Stomach (tissue), 19 donors: Measurements from ENCODE around the gene COX7A1. TPM values are rescaled to one million over a fixed set of nuclear protein-coding genes. Genes with fewer than 3 reads are reported as not detected.

Source experiments
- DNase-seq, 2 donors: peaks; one replicate each; pipeline versions ENCODE4 v3.0.0 to v3.0.0-alpha.2; 2013 to 2019
- H3K27ac ChIP-seq, 5 donors: fragments of 200-600 bp in 4 of 5; sonication (generic) in 4 of 5; one replicate each; pipeline ENCODE4 v1.5.1; 2013 to 2019; ENCODE audit warnings: mild to moderate bottlenecking in 1 of 5, moderate library complexity in 1 of 5
- H3K27me3 ChIP-seq, 3 donors: fragments of 200-600 bp; sonication (generic); one replicate each; pipeline ENCODE4 v1.5.1; 2017 to 2019; ENCODE audit warnings: mixed run types in 1 of 3
- H3K36me3 ChIP-seq, 4 donors: fragments of 200-600 bp; sonication (generic); 1 replicate in 3 of 4; 2 replicates in 1 of 4; pipeline ENCODE4 v1.5.1; 2016 to 2019
- H3K4me1 ChIP-seq, 4 donors: fragments of 200-600 bp; sonication (generic); one replicate each; pipeline ENCODE4 v1.5.1; 2016 to 2019
- H3K4me3 ChIP-seq, 4 donors: fragments of 200-600 bp; sonication (generic) in 3 of 4; one replicate each; pipeline ENCODE4 v1.5.1; 2016 to 2019; ENCODE audit warnings: mild to moderate bottlenecking in 1 of 4
- H3K9me3 ChIP-seq, 4 donors: fragments of 200-600 bp; sonication (generic); one replicate each; pipeline ENCODE4 v1.5.1; 2016 to 2019
- CTCF ChIP-seq, 7 experiments: fragments of 450-650 bp in 4 of 7; fragments of 200-600 bp in 3 of 7; sonication (generic) in 3 of 7; IDR thresholded peaks; one replicate each; pipeline ENCODE4 v1.5.1; 2016 to 2019; ENCODE audit warnings: antibody characterized with exemption in 7 of 7, control low read depth in 2 of 7, mild to moderate bottlenecking in 1 of 7
- EP300 ChIP-seq: sonication (generic); formaldehyde crosslinking; IDR thresholded peaks from one replicate; pipeline ENCODE4 v1.6.1; 2017; ENCODE audit warnings: antibody characterized with exemption
- POLR2A ChIP-seq, 4 donors: fragments of 450-650 bp; IDR thresholded peaks; one replicate each; pipeline ENCODE4 v1.6.1; 2016; ENCODE audit warnings: antibody characterized with exemption in 4 of 4, control low read depth in 2 of 4, mild to moderate bottlenecking in 1 of 4, moderate library complexity in 1 of 4
- POLR2AphosphoS5 ChIP-seq, 3 donors: sonication (generic); formaldehyde crosslinking; IDR thresholded peaks; one replicate each; pipeline ENCODE4 v1.6.1; 2016; ENCODE audit warnings: antibody characterized with exemption in 3 of 3
- WGBS, 5 donors: extraction: QIAGEN DNeasy Blood & Tissue Kit in 3 of 5; methylation state at CpG; one replicate each; pipeline versions ENCODE4 v1.1.5 to v1.1.7; 2013 to 2018; 5-methylcytosine and 5-hydroxymethylcytosine counted together
- intact Hi-C: fragments of 100-400 bp; cut with DNase I; formaldehyde crosslinking; loops from one replicate; pipeline ENCODE4 v1.15.1; 2023; ENCODE audit warnings: low total_unique reads
- long read RNA-seq, 10 donors: transcript quantifications; one replicate each; lab custom pipeline, GENCODE V29; 2026
- polyA plus RNA-seq, 3 donors: library from polyadenylated mRNA; stranded (reverse); fragments of 200-250 nt; gene quantifications; one replicate each; pipeline ENCODE4 v1.2.3, GENCODE V29; 2013
- total RNA-seq, 5 donors: library from RNA; depleted of rRNA; stranded (reverse); fragments of >200 nt; gene quantifications; one replicate each; pipeline versions ENCODE4 v1.1.0 to v1.2.3, GENCODE V29; 2014 to 2016
- donor health status: healthy with polysubstance abuse.
- donor health status: Bipolar disorder and iron deficiency.
- donor health status: healthy.

The COX7A1 gene
- total RNA-seq (10 to 100 TPM in 2 of 5 donors, 1 to 10 TPM in 2, not detected in 1; 4.0 to 21.0 (median 10.4) TPM), polyA plus RNA-seq (10 to 100 TPM; 31.9 to 43.4 (median 32.7) TPM)
- long read RNA-seq, donor 1, transcript COX7A1-201 (4 exons, 762 nt), result major isoform, 13 of 13 reads
- long read RNA-seq, donor 1, partial matches to known transcripts, result 0 of 13 reads
- long read RNA-seq, donor 1, other reads (novel, unspliced or antisense), result 0 of 13 reads
- long read RNA-seq, donor 2, transcript COX7A1-201 (4 exons, 762 nt), result major isoform, 11 of 11 reads
- long read RNA-seq, donor 2, partial matches to known transcripts, result 0 of 11 reads
- long read RNA-seq, donor 2, other reads (novel, unspliced or antisense), result 0 of 11 reads
- long read RNA-seq, donor 3, transcript COX7A1-201 (4 exons, 762 nt), result major isoform, 7 of 7 reads
- long read RNA-seq, donor 3, partial matches to known transcripts, result 0 of 7 reads
- long read RNA-seq, donor 3, other reads (novel, unspliced or antisense), result 0 of 7 reads
- long read RNA-seq, donor 4, partial matches to known transcripts, result 0 of 2 reads
- long read RNA-seq, donor 4, other reads (novel, unspliced or antisense), result 0 of 2 reads
- long read RNA-seq, donor 5, transcript COX7A1-201 (4 exons, 762 nt), result major isoform, 23 of 23 reads
- long read RNA-seq, donor 5, partial matches to known transcripts, result 0 of 23 reads
- long read RNA-seq, donor 5, other reads (novel, unspliced or antisense), result 0 of 23 reads
- long read RNA-seq, donor 6, transcript COX7A1-201 (4 exons, 762 nt), result major isoform, 30 of 32 reads
- long read RNA-seq, donor 6, partial matches to known transcripts, result 0 of 32 reads
- long read RNA-seq, donor 6, other reads (novel, unspliced or antisense), result 0 of 32 reads
- long read RNA-seq, donor 7, transcript COX7A1-201 (4 exons, 762 nt), result major isoform, 23 of 23 reads
- long read RNA-seq, donor 7, partial matches to known transcripts, result 0 of 23 reads
- long read RNA-seq, donor 7, other reads (novel, unspliced or antisense), result 0 of 23 reads
- long read RNA-seq, donor 8, transcript COX7A1-201 (4 exons, 762 nt), result major isoform, 24 of 25 reads
- long read RNA-seq, donor 8, partial matches to known transcripts, result 0 of 25 reads
- long read RNA-seq, donor 8, other reads (novel, unspliced or antisense), result 0 of 25 reads
- long read RNA-seq, donor 9, transcript COX7A1-201 (4 exons, 762 nt), result major isoform, 18 of 20 reads
- long read RNA-seq, donor 9, partial matches to known transcripts, result 0 of 20 reads
- long read RNA-seq, donor 9, other reads (novel, unspliced or antisense), result 0 of 20 reads
- long read RNA-seq, donor 10, partial matches to known transcripts, result 0 of 3 reads
- long read RNA-seq, donor 10, other reads (novel, unspliced or antisense), result 0 of 3 reads

- intact Hi-C loops, result no loop called here
- H3K27me3 ChIP-seq, result no peaks in the 10 kb centered on the region
- H3K4me3 ChIP-seq, result peak within 1 kb of the TSS; percentile 45 to 57 (median 52)
- H3K4me1 ChIP-seq, result peaks cover 0 to 24% (median 18%) of the 10 kb centered on the region in 4 donors
- H3K27ac ChIP-seq, result peak within 1 kb of the TSS; percentile 49 to 95 (median 91)
- H3K36me3 ChIP-seq, result peaks cover 31 to 49% (median 43%) of the 10 kb centered on the region in 4 donors
- peak; percentile 45 to 82 (median 50) for TF ChIP-seq POLR2AphosphoS5 (IDR thresholded peaks at IDR 0.05)
- TF ChIP-seq CTCF (IDR thresholded peaks at IDR 0.05), result no peak
- DNase-seq, result peak in 1 of 2 donors; percentile 80
- H3K9me3 ChIP-seq, result no peaks in the 10 kb centered on the region
- WGBS, 5 donors, result 30 to 74% (median 65%) methylated on average over 37 to 40 of the region's 40 CpGs
These were observed at the start of gene COX7A1 for GRCh38 chr19:36152352-36153091. TSS of gene COX7A1 (minus strand) at chr19:36152447. CDS start at chr19:36152407, 40 bp downstream.

GRCh38 chr19:36201684-36202083, 49.4 kb upstream of the COX7A1 start:
- TF ChIP-seq EP300 (no peak), CTCF (IDR thresholded peaks at IDR 0.05) (no peak), POLR2A (IDR thresholded peaks at IDR 0.05) (no peak), POLR2AphosphoS5 (IDR thresholded peaks at IDR 0.05) (no peak)
- H3K9me3 ChIP-seq, result no peaks in the 10 kb centered on the region
- WGBS, 5 donors, result 92 to 95% (median 94%) methylated on average over 4 to 6 of the region's 6 CpGs
- no peaks in the 10 kb centered on the region for H3K27me3 ChIP-seq
- no peak for DNase-seq
- H3K27ac ChIP-seq, result no peak overlapping the region
- intact Hi-C loops, result no loop called here
- H3K36me3 ChIP-seq, result peaks cover 4 to 73% (median 39%) of the 10 kb centered on the region in 4 donors
- no peak overlapping the region for H3K4me3 ChIP-seq
- H3K4me1 ChIP-seq, result no peaks in the 10 kb centered on the region

- 77 to 90% (median 80%) methylated on average over 2 of the region's 2 CpGs for WGBS, 5 donors
- intact Hi-C loops, result no loop called here
These were observed 45.9 kb upstream of the COX7A1 start for GRCh38 chr19:36198119-36198518.

More at GRCh38 chr19:36198119-36198518, 45.9 kb upstream of the COX7A1 start:
- Histone ChIP-seq H3K36me3 (peaks cover 8 to 71% (median 49%) of the 10 kb centered on the region in 4 donors), H3K4me3 (no peak overlapping the region), H3K9me3 (no peaks in the 10 kb centered on the region), H3K4me1 (no peaks in the 10 kb centered on the region), H3K27me3 (no peaks in the 10 kb centered on the region), H3K27ac (no peak overlapping the region)
- DNase-seq, result no peak
- TF ChIP-seq POLR2AphosphoS5 (IDR thresholded peaks at IDR 0.05) (no peak), POLR2A (IDR thresholded peaks at IDR 0.05) (no peak), EP300 (no peak), CTCF (IDR thresholded peaks at IDR 0.05) (no peak)
